Osteoblast (primary cell): ENCODE results near the gene PLEKHG5. TPM values are rescaled to one million over a fixed set of nuclear protein-coding genes. Genes with fewer than 3 reads are reported as not detected.

ENCODE experiments used
- DNase-seq: peaks from one replicate; pipeline ENCODE4 v3.0.0; 2011; ENCODE audit warnings: low spot score, mixed read lengths; ENCODE audit not compliant: insufficient read length; ENCODE audit errors: missing footprints
- H2AFZ ChIP-seq: 2 replicates; pipeline ENCODE4 v1.6.0; 2011; ENCODE audit warnings: mild to moderate bottlenecking, low read length
- H3K27ac ChIP-seq: 2 replicates; pipeline ENCODE4 v1.5.1; 2011; ENCODE audit warnings: mild to moderate bottlenecking, low read depth, low read length, moderate library complexity
- H3K27me3 ChIP-seq: 2 replicates; pipeline ENCODE4 v1.6.0; 2012; ENCODE audit warnings: mild to moderate bottlenecking, control low read depth, inconsistent platforms, low read length, moderate library complexity; ENCODE audit not compliant: insufficient read depth
- H3K36me3 ChIP-seq: 2 replicates; pipeline ENCODE4 v1.5.1; 2011; ENCODE audit warnings: mild to moderate bottlenecking, low read length, control low read depth, moderate library complexity; ENCODE audit not compliant: insufficient read depth
- H3K4me1 ChIP-seq: 2 replicates; pipeline ENCODE4 v1.5.1; 2011; ENCODE audit warnings: mild to moderate bottlenecking, low read length, control low read depth, moderate library complexity; ENCODE audit not compliant: insufficient read depth
- H3K4me2 ChIP-seq: 2 replicates; pipeline ENCODE4 v1.6.0; 2011; ENCODE audit warnings: mild to moderate bottlenecking, low read length; ENCODE audit not compliant: insufficient read depth
- H3K4me3 ChIP-seq: fragments of 200-600 bp; sonication (generic); 3 replicates; pipeline ENCODE4 v1.5.1; 2012; ENCODE audit warnings: mild to moderate bottlenecking, low read length, inconsistent platforms; ENCODE audit not compliant: insufficient read depth
- H3K79me2 ChIP-seq: 2 replicates; pipeline ENCODE4 v1.6.0; 2012; ENCODE audit warnings: mild to moderate bottlenecking, low read length, control low read depth, inconsistent platforms; ENCODE audit not compliant: insufficient read depth
- H3K9me3 ChIP-seq: 2 replicates; pipeline ENCODE4 v1.5.1; 2011; ENCODE audit warnings: low read depth, low read length, control low read depth
- H4K20me1 ChIP-seq: 2 replicates; pipeline ENCODE4 v1.6.0; 2012; ENCODE audit warnings: mild to moderate bottlenecking, low read length, control low read depth; ENCODE audit not compliant: insufficient read depth
- CTCF ChIP-seq: IDR thresholded peaks from 2 replicates; pipeline ENCODE4 v1.5.1; 2011; ENCODE audit warnings: mild to moderate bottlenecking, low read depth, low read length, moderate library complexity; ENCODE audit errors: extremely low read depth
- total RNA-seq: library from RNA; depleted of rRNA; stranded (reverse); fragments of >200 nt; gene quantifications from 2 replicates; pipeline ENCODE4 v1.2.3, GENCODE V29; 2012

PLEKHG5 gene
- total RNA-seq, 1 donor = 11.2 TPM

DNA sequence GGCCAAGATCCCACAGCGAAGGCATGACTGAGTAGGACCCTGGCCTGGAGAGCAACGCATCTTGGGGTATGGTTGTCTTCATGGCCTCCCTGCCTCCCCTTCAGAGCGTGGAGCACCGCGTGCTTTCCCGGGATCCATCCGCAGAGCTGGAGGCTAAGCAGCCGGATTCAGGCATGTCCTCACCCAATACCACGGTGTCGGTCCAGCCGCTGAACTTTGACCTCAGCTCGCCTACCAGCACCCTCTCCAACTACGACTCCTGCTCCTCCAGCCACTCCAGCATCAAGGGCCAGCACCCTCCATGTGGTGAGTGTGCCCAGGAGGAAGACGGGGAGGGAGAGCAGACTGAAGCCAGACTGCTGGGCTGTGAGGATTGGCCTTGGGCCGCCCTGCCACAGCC is 47.1 kb downstream of the PLEKHG5 start:
- H3K79me2 ChIP-seq = no peaks in the 10 kb centered on the region
- no peak overlapping the region for H3K27ac ChIP-seq
- no peaks in the 10 kb centered on the region for H3K36me3 ChIP-seq
- no peak for DNase-seq
- H3K9me3 ChIP-seq = no peaks in the 10 kb centered on the region
- H4K20me1 ChIP-seq = no peaks in the 10 kb centered on the region
- no peak overlapping the region for H3K4me3 ChIP-seq
- H3K4me2 ChIP-seq = no peak overlapping the region
- H2AFZ ChIP-seq = no peak overlapping the region
- no peaks in the 10 kb centered on the region for H3K4me1 ChIP-seq
- TF ChIP-seq CTCF = no peak
- peaks cover 41% of the 10 kb centered on the region for H3K27me3 ChIP-seq

DNA sequence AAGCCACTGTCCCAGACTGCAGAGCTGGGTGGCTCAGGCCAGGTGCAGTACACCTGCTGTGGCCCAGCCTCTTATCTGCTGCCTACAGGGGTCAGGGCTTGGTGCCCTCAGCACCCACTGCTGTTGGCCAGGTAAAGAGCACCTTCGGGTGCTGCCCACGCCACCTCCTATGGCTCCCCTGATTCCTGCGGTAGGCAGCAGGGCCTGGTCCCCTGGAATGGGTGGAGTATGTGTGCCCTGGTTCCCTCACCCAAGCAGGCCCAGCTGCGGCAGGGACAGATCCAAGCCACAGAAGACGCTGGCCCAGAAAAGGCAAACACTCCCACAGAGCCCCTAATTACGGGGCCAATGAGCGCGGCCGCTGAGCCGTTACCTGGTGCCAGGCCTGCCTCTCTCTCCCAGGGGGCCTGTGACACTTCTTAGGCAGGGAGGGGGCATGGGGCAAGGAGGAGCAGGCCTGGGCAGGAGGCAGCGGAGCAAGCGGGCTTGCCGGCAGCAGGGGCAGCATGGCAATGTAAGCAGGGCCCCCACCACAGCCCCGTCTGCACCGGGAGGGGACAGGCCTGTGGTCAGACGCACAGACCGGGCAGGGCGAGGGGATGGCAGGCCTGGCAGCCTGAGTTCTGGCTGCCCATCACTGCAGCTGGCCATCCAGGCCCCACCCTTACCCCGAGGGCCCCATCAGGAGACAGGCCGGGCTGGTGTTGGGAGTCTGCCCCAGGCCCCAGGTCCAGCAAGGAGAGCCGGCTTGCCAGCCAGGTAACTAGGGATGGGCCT is 47.9 kb downstream of the PLEKHG5 start:
- peaks cover 35% of the 10 kb centered on the region for H3K27me3 ChIP-seq

GRCh38 chr1:6441586-6441985 is 49.9 kb downstream of the PLEKHG5 start:
- Histone ChIP-seq H3K79me2 (no peaks in the 10 kb centered on the region), H3K4me2 (no peak overlapping the region), H3K27ac (no peak overlapping the region), H3K4me1 (no peaks in the 10 kb centered on the region), H2AFZ (no peak overlapping the region), H3K9me3 (no peaks in the 10 kb centered on the region), H3K27me3 (peaks cover 16% of the 10 kb centered on the region), H3K36me3 (no peaks in the 10 kb centered on the region), H3K4me3 (no peak overlapping the region), H4K20me1 (no peaks in the 10 kb centered on the region)
- no peak for TF ChIP-seq CTCF
- no peak for DNase-seq

More for the DNA sequence above, 47.9 kb downstream of the PLEKHG5 start:
- DNase-seq = no peak
- H3K4me1 ChIP-seq = no peaks in the 10 kb centered on the region
- H2AFZ ChIP-seq = no peak overlapping the region
- H3K4me2 ChIP-seq = no peak overlapping the region
- H3K4me3 ChIP-seq = no peak overlapping the region
- TF ChIP-seq CTCF = no peak
- H3K27ac ChIP-seq = no peak overlapping the region
- H3K36me3 ChIP-seq = no peaks in the 10 kb centered on the region
- no peaks in the 10 kb centered on the region for H3K79me2 ChIP-seq
- H4K20me1 ChIP-seq = no peaks in the 10 kb centered on the region
- no peaks in the 10 kb centered on the region for H3K9me3 ChIP-seq

- Histone ChIP-seq H2AFZ (no peak overlapping the region), H3K4me2 (no peak overlapping the region), H3K36me3 (no peaks in the 10 kb centered on the region), H3K4me3 (no peak overlapping the region), H3K79me2 (no peaks in the 10 kb centered on the region), H4K20me1 (no peaks in the 10 kb centered on the region), H3K27me3 (peaks cover 12% of the 10 kb centered on the region), H3K9me3 (no peaks in the 10 kb centered on the region), H3K27ac (no peak overlapping the region), H3K4me1 (no peaks in the 10 kb centered on the region)
- no peak for TF ChIP-seq CTCF
- peak; percentile 96 for DNase-seq
These were observed 51.0 kb downstream of the PLEKHG5 start for GRCh38 chr1:6440198-6441126.
